Stimulated activated CD4-positive, alpha-beta T cell treated with anti-CD3 and anti-CD28 coated beads, TNF-alpha, amount 100 ng/mL, for 1 hour (primary cell): Measurements from ENCODE around the gene PLCB1.
"Not testable (repeated sequence)": the region's sequence is repeated elsewhere in the genome, so short reads cannot be mapped to it uniquely, and the experiment has no call there.

Experiments used
- DNase-seq, 3 donors: peaks; one replicate each; pipeline ENCODE4 v3.0.0-alpha.2; 2020; ENCODE audit warnings: low read depth in 3 of 3, low spot score in 1 of 3

The PLCB1 gene

DNA sequence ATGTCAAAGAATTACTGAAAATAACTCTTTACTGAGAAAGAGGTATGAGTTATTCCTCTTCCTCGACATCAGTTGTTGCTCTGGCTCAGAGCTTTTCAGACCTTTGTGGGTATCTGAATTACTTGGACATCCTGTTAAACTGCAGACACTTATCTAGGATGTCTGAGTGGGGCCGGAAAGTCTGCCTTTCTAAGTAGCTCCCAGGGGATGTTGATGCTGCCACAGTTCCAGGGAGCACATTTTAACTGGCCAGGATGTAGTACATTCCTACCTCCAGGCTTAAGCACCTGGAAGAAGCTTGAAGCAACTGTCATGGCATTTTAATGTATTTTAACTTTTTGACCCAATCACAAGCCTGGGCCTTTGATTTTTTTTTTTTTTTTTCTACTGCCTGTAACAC lies 671.0 kb downstream of the PLCB1 start:
- no peak for DNase-seq

- DNase-seq, result no peak
Observed at GRCh38 chr20:8803941-8804340, 671.9 kb downstream of the PLCB1 start.

- no peak for DNase-seq
Observed at GRCh38 chr20:8805737-8806442, 673.8 kb downstream of the PLCB1 start.

DNA sequence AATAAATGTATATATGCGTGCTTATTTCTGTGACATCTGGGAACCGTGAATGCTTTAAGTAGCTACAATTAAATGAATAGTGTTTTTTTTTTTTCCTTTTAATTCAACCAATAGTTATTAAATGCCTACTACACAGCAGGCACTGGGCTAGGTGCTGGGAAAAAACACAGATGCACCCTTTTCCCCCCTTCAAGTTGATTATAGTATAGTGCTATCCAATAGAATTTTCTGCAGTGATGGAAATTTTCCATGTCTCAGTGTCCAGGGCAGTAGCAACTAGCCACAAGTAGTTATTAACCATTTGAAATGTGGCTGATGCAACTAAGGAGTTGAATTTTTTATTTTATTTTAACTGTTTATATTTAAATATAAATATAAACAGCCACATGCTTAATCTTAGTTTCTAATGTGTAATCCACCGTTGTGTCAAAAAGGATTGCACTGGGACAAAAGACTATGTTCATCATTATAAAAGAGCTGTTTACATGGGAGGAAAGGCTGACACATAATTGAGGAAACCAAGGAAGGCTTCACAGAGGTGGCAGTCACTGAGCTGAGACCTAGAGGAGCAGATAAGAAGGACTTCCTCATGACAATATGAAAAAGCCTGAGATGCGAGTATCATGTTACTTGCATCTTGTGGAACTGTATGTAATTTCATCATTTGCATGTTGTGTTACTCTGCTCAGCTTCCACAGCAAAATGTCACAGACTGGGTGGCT lies 675.6 kb downstream of the PLCB1 start:
- DNase-seq, result no peak

DNA sequence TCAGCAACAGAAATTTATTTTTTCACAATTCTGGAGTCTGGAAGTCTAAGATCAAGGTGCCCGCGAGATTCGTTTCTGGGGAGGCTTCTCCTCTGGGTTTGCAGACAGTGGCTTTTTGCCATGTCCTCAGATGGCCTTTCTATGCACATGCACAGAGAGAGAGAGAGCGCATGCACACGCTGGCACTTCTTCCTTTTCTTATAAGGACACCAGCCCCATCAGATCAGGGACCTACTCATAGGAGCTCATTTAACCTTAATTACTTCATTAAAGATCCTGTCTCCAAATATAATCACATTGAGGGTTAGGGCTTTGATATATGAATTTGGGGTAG lies 676.1 kb downstream of the PLCB1 start:
- DNase-seq, result no peak

- DNase-seq, result no peak
Observed at GRCh38 chr20:8809107-8809953, 677.3 kb downstream of the PLCB1 start.

GRCh38 chr20:8811801-8812594 lies 679.9 kb downstream of the PLCB1 start:
- no peak for DNase-seq

DNA sequence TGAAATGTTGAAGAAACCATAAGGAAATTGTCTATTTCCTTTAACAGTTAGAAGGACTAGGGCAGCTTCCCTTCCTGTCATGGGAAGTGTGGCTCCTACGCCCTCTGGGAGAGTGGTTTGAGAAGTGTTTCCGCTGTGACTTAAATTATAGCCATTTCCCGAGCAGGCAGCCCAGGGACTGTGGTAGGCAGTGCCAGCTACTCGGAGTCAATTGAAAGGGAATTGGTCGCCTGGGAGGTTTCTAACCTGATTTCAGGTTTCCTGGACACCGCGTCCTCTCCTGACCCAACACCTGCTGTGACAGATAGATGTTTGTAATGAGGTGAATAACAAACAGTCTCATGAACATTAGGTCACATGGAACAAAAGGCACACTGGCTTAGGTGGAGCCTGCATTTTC lies 680.8 kb downstream of the PLCB1 start:
- DNase-seq, result no peak

DNA sequence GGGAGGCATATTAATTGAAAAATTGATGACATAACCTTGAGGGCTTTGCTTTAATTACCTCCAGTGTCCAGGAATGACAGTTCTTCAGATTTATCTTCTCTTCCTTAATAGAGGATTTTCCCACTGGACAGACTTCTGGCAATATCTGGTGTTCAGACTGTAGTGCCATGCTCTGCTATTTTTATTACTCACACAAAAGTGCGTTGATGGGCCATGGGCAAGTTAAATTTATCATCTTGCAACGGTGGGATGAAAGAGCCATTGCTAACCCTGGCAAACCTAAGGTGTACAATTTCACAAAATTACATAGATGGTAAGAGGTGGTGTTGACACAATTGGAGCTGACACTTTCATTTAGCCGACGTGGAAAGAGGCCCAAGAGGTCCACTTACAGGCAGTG lies 683.1 kb downstream of the PLCB1 start:
- DNase-seq, result no peak

- DNase-seq, result no peak
Observed at GRCh38 chr20:8829256-8829655, 697.2 kb downstream of the PLCB1 start.

DNA sequence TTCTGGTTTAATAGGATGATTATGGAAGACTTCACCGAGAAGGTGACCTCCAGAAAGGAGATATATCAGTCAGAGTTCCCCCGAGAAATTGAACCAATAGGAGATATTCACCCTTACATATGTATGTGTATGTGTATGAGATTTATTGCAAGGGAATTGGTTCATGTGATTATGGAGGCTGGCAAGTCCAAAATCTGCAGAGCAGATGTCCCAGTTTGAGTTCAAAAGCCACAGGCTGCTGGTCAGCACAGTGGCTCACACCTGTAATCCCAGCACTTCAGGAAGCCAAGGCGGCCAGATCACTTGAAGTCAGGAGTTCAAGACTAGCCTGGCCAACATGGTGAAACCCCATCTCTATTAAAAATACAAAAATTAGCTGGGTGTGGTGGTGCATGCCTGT lies 702.2 kb downstream of the PLCB1 start:
- DNase-seq, result not testable (repeated sequence)

GRCh38 chr20:8834851-8835250 lies 702.8 kb downstream of the PLCB1 start:
- no peak for DNase-seq

DNA sequence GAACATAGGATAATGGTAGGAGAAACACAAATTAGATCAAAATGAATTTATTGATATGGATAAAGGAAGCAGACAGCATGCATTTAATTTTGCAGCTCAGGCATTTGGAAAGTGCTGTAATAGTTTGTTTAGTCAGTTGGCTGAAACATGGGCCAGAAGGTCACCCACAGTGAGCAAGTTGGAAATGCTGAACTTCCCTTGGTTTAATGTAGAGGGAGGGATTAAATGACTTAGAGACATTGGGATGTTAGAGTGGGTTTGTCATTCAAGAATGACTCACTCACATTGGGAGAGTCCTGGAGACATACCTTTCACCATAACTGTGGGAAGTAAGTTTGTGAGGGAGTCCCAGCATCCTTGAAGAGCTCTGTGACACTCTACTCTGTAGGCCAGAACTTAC lies 705.3 kb downstream of the PLCB1 start:
- DNase-seq, result no peak

GRCh38 chr20:8842525-8842924 lies 710.5 kb downstream of the PLCB1 start:
- no peak for DNase-seq

- DNase-seq, result no peak
Observed at GRCh38 chr20:8844179-8844578, 712.1 kb downstream of the PLCB1 start.

- DNase-seq, result no peak
Observed at GRCh38 chr20:8849990-8850389, 717.9 kb downstream of the PLCB1 start.

GRCh38 chr20:8851446-8851845 lies 719.4 kb downstream of the PLCB1 start:
- DNase-seq, result no peak

- not testable (repeated sequence) for DNase-seq
Observed at GRCh38 chr20:8851919-8852318, 719.9 kb downstream of the PLCB1 start.

DNA sequence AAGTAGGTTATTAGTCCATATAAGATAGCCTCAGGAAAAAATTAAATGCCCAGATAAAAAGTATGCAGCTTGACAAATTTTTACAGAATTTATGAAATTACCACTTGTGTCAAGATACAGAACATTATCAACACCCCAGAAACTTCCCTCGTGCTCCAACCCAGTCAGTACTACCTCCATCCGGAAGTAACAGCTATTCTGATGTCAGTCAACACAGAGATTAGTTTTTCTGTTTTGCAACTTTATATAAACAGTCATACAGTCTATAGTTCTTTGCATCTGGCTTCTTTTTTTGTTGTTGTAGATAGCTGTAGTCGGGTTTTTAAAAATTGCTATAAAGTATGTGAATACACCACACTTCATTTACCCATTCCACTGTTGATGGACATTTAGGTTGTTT lies 721.1 kb downstream of the PLCB1 start:
- DNase-seq, result not testable (repeated sequence)

DNA sequence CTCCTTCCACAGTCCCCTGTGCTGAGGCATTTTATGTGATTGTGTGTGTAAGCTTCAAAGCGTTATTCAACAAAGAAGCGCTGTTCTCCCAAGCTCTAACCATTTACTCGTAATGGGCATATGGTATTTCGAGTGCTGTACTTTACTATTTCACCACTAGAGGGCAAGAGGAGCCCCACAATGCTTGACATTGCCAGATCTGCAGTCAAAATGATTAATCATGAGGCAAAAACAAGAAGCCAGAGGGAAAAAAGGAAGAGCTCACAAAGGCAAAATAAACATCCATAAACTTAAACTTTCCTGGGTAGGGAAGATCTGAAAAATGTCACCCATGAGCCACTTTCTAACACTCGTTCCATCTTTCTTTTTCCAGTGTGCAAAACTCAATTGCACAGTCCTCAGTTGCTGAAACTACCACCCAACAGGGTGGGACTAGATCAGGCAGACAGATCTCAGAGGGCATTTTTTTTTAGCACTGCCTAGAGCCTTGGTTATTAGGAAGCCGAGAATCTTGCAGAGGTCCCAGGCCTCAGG lies 721.8 kb downstream of the PLCB1 start:
- no peak for DNase-seq

GRCh38 chr20:8854571-8854970 lies 722.5 kb downstream of the PLCB1 start:
- DNase-seq, result no peak
